ENCODE results near the gene CCNK.

DNA sequence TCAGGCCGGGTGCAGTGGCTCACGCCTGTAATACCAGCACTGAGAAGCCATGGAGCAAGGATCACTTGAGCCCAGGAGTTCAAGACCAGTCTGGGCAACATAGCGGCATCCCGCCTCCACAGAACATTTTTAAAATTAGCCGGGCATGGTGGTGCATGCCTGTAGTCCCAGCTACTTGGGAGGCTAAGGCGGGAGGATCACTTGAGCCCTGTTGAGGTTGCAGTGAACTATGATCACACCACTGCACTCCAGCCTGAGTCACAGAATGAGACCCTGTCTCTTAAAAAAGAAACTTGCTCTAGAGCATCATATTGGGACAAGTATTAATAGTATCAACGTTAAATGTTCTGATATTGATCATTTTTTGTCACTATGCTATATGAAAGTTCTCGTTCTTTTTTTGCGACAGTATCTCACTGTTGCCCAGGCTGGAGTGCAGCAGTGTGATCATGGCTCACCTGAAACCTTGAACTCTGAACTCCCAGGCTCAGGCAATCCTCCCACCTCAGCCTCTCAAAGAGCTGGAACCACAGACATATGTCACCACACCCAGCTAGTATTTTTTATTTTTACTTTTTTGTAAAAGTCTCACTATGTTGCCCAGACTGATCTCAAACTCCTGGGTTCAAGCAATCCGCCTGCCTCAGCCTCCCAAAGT, 75.1 kb downstream of the CCNK start:
- TF ChIP-seq, protein P1, sequence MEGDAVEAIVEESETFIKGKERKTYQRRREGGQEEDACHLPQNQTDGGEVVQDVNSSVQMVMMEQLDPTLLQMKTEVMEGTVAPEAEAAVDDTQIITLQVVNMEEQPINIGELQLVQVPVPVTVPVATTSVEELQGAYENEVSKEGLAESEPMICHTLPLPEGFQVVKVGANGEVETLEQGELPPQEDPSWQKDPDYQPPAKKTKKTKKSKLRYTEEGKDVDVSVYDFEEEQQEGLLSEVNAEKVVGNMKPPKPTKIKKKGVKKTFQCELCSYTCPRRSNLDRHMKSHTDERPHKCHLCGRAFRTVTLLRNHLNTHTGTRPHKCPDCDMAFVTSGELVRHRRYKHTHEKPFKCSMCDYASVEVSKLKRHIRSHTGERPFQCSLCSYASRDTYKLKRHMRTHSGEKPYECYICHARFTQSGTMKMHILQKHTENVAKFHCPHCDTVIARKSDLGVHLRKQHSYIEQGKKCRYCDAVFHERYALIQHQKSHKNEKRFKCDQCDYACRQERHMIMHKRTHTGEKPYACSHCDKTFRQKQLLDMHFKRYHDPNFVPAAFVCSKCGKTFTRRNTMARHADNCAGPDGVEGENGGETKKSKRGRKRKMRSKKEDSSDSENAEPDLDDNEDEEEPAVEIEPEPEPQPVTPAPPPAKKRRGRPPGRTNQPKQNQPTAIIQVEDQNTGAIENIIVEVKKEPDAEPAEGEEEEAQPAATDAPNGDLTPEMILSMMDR (IDR thresholded peaks at IDR 0.05; ENCODE audit: low read depth, low read length), result no peak
- TF ChIP-seq EZH2phosphoT487 (IDR thresholded peaks at IDR 0.05; ENCODE audit: low read depth), result no peak

Data from OCI-LY3 (cell line).